ENCODE measurements around the gene OTX1.

GRCh38 chr2:63064197-63064596 is 13.6 kb downstream of the OTX1 start:
- TF ChIP-seq CTCF (IDR thresholded peaks at IDR 0.05; ENCODE audit: low read depth, low read length, missing input control) (no peak), REST (IDR thresholded peaks at IDR 0.05) (no peak), FOXA1 (IDR thresholded peaks at IDR 0.05) (no peak), MAX (IDR thresholded peaks at IDR 0.05) (no peak), GABPA (IDR thresholded peaks at IDR 0.05 in 1 of 2, conservative IDR thresholded peaks at IDR 0.05 in 1 of 2) (no peak), SP1 (IDR thresholded peaks at IDR 0.05) (no peak), RXRA (IDR thresholded peaks at IDR 0.05) (no peak), HNF4G (IDR thresholded peaks at IDR 0.05) (no peak), TAF1 (conservative IDR thresholded peaks at IDR 0.05) (no peak), ZBTB33 (IDR thresholded peaks at IDR 0.05) (no peak)
